Type B pancreatic cell (in vitro differentiated cells): Measurements from ENCODE around the gene TEDC1. TPM values are rescaled to one million over a fixed set of nuclear protein-coding genes. Genes with fewer than 3 reads are reported as not detected.

Source experiments
- DNase-seq: peaks from one replicate; pipeline ENCODE4 v3.0.0; 2021; ENCODE audit warnings: mixed read lengths; ENCODE audit not compliant: unreplicated experiment; ENCODE audit errors: extremely low spot score
- H3K27ac Mint-ChIP-seq: 2 replicates; pipeline ENCODE4 v1.8.0; 2021; ENCODE audit warnings: mild to moderate bottlenecking, mixed read lengths
- H3K27me3 Mint-ChIP-seq: 2 replicates; pipeline ENCODE4 v1.8.0; 2021; ENCODE audit warnings: mixed read lengths
- H3K36me3 Mint-ChIP-seq: 2 replicates; pipeline ENCODE4 v1.8.0; 2021; ENCODE audit warnings: mixed read lengths
- H3K4me1 Mint-ChIP-seq: one replicate; pipeline ENCODE4 v1.8.0; 2021; ENCODE audit warnings: mixed read lengths; ENCODE audit not compliant: unreplicated experiment
- H3K4me3 Mint-ChIP-seq: 2 replicates; pipeline ENCODE4 v1.8.0; 2021; ENCODE audit warnings: mild to moderate bottlenecking, mixed read lengths
- H3K9me3 Mint-ChIP-seq: 2 replicates; pipeline ENCODE4 v1.8.0; 2021; ENCODE audit warnings: mixed read lengths
- CTCF ChIP-seq: fragments of 200-600 bp; sonication (generic); conservative IDR thresholded peaks from 2 replicates; pipeline ENCODE4 v1.5.0; 2021; ENCODE audit warnings: antibody characterized with exemption, mild to moderate bottlenecking
- total RNA-seq: library from RNA; stranded (reverse); gene quantifications from 2 replicates; pipeline ENCODE4 v1.2.1, GENCODE V29; 2021; ENCODE audit warnings: low replicate concordance

The TEDC1 gene
- total RNA-seq, 1 donor from 2014 or later: 22.1 TPM

GRCh38 chr14:105525861-105526775 is 35.1 kb downstream of the TEDC1 start, which contains the start of gene TMEM121:
TSS of gene TMEM121 (plus strand) at chr14:105526583. CDS start at chr14:105528835, 2,252 bp downstream.
- no peaks in the 10 kb centered on the region for H3K36me3 Mint-ChIP-seq
- TF ChIP-seq CTCF: no peak
- no peaks in the 10 kb centered on the region for H3K9me3 Mint-ChIP-seq
- peaks cover 30% of the 10 kb centered on the region for H3K27me3 Mint-ChIP-seq
- no peak within 1 kb of the TSS for H3K27ac Mint-ChIP-seq
- peak; percentile 72 for DNase-seq
- H3K4me3 Mint-ChIP-seq: peak within 1 kb of the TSS; percentile 72
- no peaks in the 10 kb centered on the region for H3K4me1 Mint-ChIP-seq

GRCh38 chr14:105526776-105527380 is 35.8 kb downstream of the TEDC1 start:
- no peak for TF ChIP-seq CTCF
- peak overlapping the region; percentile 72 for H3K4me3 Mint-ChIP-seq
- peaks cover 29% of the 10 kb centered on the region for H3K27me3 Mint-ChIP-seq
- no peak for DNase-seq
- H3K9me3 Mint-ChIP-seq: no peaks in the 10 kb centered on the region
- no peaks in the 10 kb centered on the region for H3K4me1 Mint-ChIP-seq
- H3K36me3 Mint-ChIP-seq: no peaks in the 10 kb centered on the region
- no peak overlapping the region for H3K27ac Mint-ChIP-seq

DNA sequence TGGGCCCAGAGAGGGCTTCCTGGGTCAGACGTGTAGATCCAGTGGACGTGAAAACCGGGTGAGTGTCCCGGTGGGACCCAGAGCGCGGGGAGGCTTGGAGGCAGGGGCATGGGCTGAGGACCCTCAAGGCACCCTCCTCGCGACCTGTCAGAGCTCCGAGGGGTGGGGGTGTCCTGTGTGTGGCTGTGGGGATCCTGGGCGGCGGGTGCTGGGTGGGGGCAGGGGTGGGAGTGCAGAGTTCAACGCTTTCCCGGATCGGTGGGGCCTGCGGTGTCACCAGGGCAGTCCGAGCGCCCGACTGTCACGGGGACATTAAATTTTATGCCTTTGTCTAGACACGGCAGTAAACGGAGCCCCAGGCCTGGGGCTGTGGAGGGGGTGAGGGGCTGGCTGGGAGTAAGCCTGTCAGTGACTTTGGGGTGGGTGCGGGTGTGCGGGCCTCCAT is 36.4 kb downstream of the TEDC1 start:
- DNase-seq: no peak
- peaks cover 25% of the 10 kb centered on the region for H3K27me3 Mint-ChIP-seq
- peak overlapping the region; percentile 72 for H3K4me3 Mint-ChIP-seq

DNA sequence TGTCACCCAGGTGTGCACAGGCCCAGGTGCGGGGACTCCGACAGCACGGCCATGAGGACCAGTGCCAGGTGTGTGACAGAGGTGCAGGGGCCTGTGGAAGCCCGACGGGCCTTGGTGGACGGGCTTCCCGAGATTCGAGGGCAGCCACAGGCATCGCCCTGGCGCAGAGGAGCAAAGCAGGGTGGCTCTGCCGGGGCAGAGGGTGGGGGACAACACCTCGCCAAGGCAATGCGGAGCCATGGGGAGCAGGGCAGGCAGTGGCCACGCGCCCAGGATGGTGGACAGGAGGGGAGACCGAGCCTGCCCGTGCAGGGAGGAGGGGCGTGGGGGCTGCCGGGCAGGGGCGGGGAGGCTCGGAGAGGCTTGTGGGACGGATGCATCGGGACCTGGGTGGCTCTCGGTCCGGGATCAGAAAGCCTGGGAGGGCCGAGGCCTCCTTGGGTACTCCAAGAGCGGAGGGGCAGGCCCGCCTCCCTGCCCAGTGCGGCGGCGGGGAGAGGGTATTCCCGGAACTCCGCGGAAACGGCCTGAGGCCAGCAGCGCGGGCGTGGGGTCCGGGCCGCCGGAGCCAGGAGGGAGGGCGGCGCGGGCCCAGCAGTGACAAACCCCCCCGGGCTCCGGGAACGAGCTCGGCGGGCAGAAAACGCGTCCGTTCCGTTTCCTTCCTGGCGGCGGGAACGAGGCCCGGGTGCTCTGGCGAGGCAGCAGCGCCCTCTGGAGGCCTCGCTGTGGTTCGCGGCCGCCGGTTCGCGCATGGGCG is 37.0 kb downstream of the TEDC1 start:
- TF ChIP-seq CTCF: peak; percentile 92
- H3K27me3 Mint-ChIP-seq: peaks cover 23% of the 10 kb centered on the region
- H3K36me3 Mint-ChIP-seq: no peaks in the 10 kb centered on the region
- H3K4me1 Mint-ChIP-seq: no peaks in the 10 kb centered on the region
- no peak overlapping the region for H3K27ac Mint-ChIP-seq
- no peaks in the 10 kb centered on the region for H3K9me3 Mint-ChIP-seq
- H3K4me3 Mint-ChIP-seq: peak overlapping the region; percentile 72
- peak; percentile 88 for DNase-seq

More for the DNA sequence above, 36.4 kb downstream of the TEDC1 start:
- Mint-ChIP-seq H3K36me3 (no peaks in the 10 kb centered on the region), H3K9me3 (no peaks in the 10 kb centered on the region), H3K27ac (no peak overlapping the region), H3K4me1 (no peaks in the 10 kb centered on the region)
- no peak for TF ChIP-seq CTCF

DNA sequence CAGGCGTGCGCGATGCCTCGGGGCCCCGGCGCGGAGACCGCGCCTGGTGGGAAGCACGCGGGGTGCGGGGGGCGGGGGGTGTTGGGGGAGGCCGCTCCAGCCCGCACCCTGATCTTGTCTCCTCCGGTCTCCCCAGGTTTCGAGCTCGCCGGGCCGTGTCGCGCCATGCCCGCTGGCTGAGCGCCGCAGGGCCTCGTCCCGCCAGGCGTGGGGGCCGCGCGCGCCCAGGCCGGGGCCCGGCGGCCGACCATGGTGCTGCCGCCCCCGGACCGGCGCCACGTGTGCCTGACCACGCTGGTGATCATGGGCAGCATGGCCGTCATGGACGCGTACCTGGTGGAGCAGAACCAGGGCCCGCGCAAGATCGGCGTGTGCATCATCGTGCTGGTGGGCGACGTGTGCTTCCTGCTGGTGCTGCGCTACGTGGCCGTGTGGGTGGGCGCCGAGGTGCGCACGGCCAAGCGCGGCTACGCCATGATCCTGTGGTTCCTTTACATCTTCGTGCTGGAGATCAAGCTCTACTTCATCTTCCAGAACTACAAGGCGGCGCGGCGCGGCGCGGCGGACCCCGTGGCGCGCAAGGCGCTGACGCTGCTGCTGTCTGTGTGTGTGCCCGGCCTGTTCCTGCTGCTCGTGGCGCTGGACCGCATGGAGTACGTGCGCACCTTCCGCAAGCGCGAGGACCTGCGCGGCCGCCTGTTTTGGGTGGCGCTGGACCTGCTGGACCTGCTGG is 37.7 kb downstream of the TEDC1 start:
- no peak for DNase-seq
- Mint-ChIP-seq H3K4me1 (no peaks in the 10 kb centered on the region), H3K9me3 (no peaks in the 10 kb centered on the region), H3K4me3 (peak overlapping the region; percentile 63), H3K36me3 (no peaks in the 10 kb centered on the region), H3K27me3 (peaks cover 18% of the 10 kb centered on the region), H3K27ac (no peak overlapping the region)
- TF ChIP-seq CTCF: peak; percentile 47
